ENCODE data around the gene MOBP.

GRCh38 chr3:39478226-39478625 is 10.7 kb downstream of the MOBP start:
- TF ChIP-seq CTCF (IDR thresholded peaks at IDR 0.05; ENCODE audit: insufficient read depth, low read length, poor library complexity, severe bottlenecking) = no peak
- TF ChIP-seq EZH2phosphoT487 (conservative IDR thresholded peaks at IDR 0.05; ENCODE audit: low read length) = no peak

All from SU-DHL-6 (cell line).